GM23338 (cell line): ENCODE results near the gene OTUB2. TPM values are rescaled to one million over a fixed set of nuclear protein-coding genes. Genes with fewer than 3 reads are reported as not detected.

Experiments
- ATAC-seq: fragments of 200-7000 bp; cut with Tn5 transposase; 3 replicates; pipeline ENCODE4 v1.9.1; 2020
- DNase-seq: peaks from one replicate; pipeline ENCODE4 v3.0.0-alpha.2; 2015; ENCODE audit warnings: low spot score
- H2AFZ ChIP-seq: fragments of 200-600 bp; sonication (generic); 2 replicates; pipeline ENCODE4 v1.8.0; 2016; ENCODE audit warnings: antibody characterized with exemption, mild to moderate bottlenecking, moderate library complexity
- H3F3A ChIP-seq: fragments of 200-600 bp; sonication (generic); replicated peaks from 2 replicates; pipeline ENCODE4 v1.8.0; 2017; ENCODE audit warnings: antibody characterized with exemption, mixed run types, low read depth
- H3K27ac ChIP-seq: fragments of 200-600 bp; sonication (generic); 2 replicates; pipeline ENCODE4 v1.6.1; 2016; ENCODE audit warnings: low read depth
- H3K27me3 ChIP-seq: fragments of 200-600 bp; sonication (generic); 2 replicates; pipeline ENCODE4 v1.8.0; 2016; ENCODE audit warnings: mild to moderate bottlenecking, mixed run types, moderate library complexity; ENCODE audit not compliant: insufficient read depth
- H3K36me3 ChIP-seq: fragments of 200-600 bp; sonication (generic); 2 replicates; pipeline ENCODE4 v1.8.0; 2016; ENCODE audit warnings: mild to moderate bottlenecking; ENCODE audit not compliant: insufficient read depth
- H3K4me1 ChIP-seq: fragments of 200-600 bp; sonication (generic); 2 replicates; pipeline ENCODE4 v1.8.0; 2016; ENCODE audit warnings: mild to moderate bottlenecking, moderate library complexity; ENCODE audit not compliant: insufficient read depth
- H3K4me2 ChIP-seq: fragments of 200-600 bp; sonication (generic); 2 replicates; pipeline ENCODE4 v1.7.1; 2017; ENCODE audit warnings: mixed run types
- H3K4me3 ChIP-seq: fragments of 200-600 bp; sonication (generic); 2 replicates; pipeline ENCODE4 v1.6.1; 2016; ENCODE audit warnings: mixed run types
- H3K79me2 ChIP-seq: fragments of 200-600 bp; sonication (generic); replicated peaks from 2 replicates; pipeline ENCODE4 v1.8.0; 2017; ENCODE audit warnings: mild to moderate bottlenecking; ENCODE audit not compliant: insufficient read depth
- H3K9me2 ChIP-seq: fragments of 200-600 bp; sonication (generic); 2 replicates; pipeline ENCODE4 v1.8.0; 2017; ENCODE audit not compliant: insufficient read depth
- H4K20me1 ChIP-seq: fragments of 200-600 bp; sonication (generic); replicated peaks from 2 replicates; pipeline ENCODE4 v1.8.0; 2017; ENCODE audit warnings: mild to moderate bottlenecking; ENCODE audit not compliant: insufficient read depth
- H3K27ac Mint-ChIP-seq: 2 replicates; pipeline ENCODE4 v1.8.0; 2020; ENCODE audit warnings: inconsistent platforms, mild to moderate bottlenecking, moderate library complexity, mixed read lengths
- H3K27me3 Mint-ChIP-seq: 3 replicates; pipeline ENCODE4 v1.8.0; 2022; ENCODE audit warnings: low read depth, mild to moderate bottlenecking, moderate library complexity, mixed read lengths, inconsistent platforms; ENCODE audit not compliant: insufficient read depth, poor library complexity
- H3K36me3 Mint-ChIP-seq: 3 replicates; pipeline ENCODE4 v1.8.0; 2021; ENCODE audit warnings: low read depth, mild to moderate bottlenecking, inconsistent platforms, moderate library complexity, mixed read lengths
- H3K4me1 Mint-ChIP-seq: 3 replicates; pipeline ENCODE4 v1.8.0; 2020; ENCODE audit warnings: mild to moderate bottlenecking, inconsistent platforms, mixed read lengths
- H3K4me3 Mint-ChIP-seq: 3 replicates; pipeline ENCODE4 v1.8.0; 2021; ENCODE audit warnings: moderate library complexity, mild to moderate bottlenecking, inconsistent platforms, mixed read lengths
- H3K9me3 Mint-ChIP-seq: 3 replicates; pipeline ENCODE4 v1.8.0; 2020; ENCODE audit warnings: moderate library complexity, mild to moderate bottlenecking, inconsistent platforms, mixed read lengths
- CREB1 ChIP-seq: fragments of 250-450 bp; sonication (Bioruptor Pico); IDR thresholded peaks from 2 replicates; pipeline ENCODE4 v1.5.0; 2020; ENCODE audit warnings: low read depth, mild to moderate bottlenecking, moderate library complexity
- EZH2 ChIP-seq: fragments of 200-600 bp; sonication (generic); IDR thresholded peaks from one replicate; pipeline ENCODE4 v1.8.0; 2017; ENCODE audit warnings: antibody characterized with exemption, mild to moderate bottlenecking, low read depth; ENCODE audit not compliant: unreplicated experiment
- NANOG ChIP-seq: IDR thresholded peaks from 2 replicates; pipeline ENCODE4 v1.6.1; 2016; ENCODE audit warnings: antibody characterized with exemption, borderline replicate concordance
- POLR2AphosphoS5 ChIP-seq: IDR thresholded peaks from 2 replicates; pipeline ENCODE4 v1.6.1; 2016; ENCODE audit warnings: antibody characterized with exemption, low read depth
- ZNF114 ChIP-seq: fragments of 250-450 bp; sonication (Bioruptor Pico); IDR thresholded peaks from 2 replicates; pipeline ENCODE4 v1.5.0; 2020; ENCODE audit warnings: mild to moderate bottlenecking, moderate library complexity
- ZNF331 ChIP-seq: fragments of 250-450 bp; sonication (Bioruptor Pico); IDR thresholded peaks from 2 replicates; pipeline ENCODE4 v1.5.0; 2020; ENCODE audit warnings: low read depth, mild to moderate bottlenecking, moderate library complexity
- polyA plus RNA-seq: library from polyadenylated mRNA; unstranded; fragments of >200 nt; fragmentation: Nextera tagmentation; extraction: Ambion mirVana; gene quantifications from 2 replicates; pipeline ENCODE4 v1.2.1, GENCODE V29; 2016
- total RNA-seq: library from RNA; depleted of rRNA; stranded (reverse); fragments of >200 nt; shearing (Covaris generic); gene quantifications from 2 replicates; pipeline ENCODE4 v1.2.3, GENCODE V29; 2014
- TF ChIP-seq, protein P1 (sequence below): IDR thresholded peaks from one replicate; pipeline ENCODE4 v1.6.1; 2018; ENCODE audit warnings: antibody characterized with exemption; ENCODE audit not compliant: unreplicated experiment
- TF ChIP-seq, protein P2 (sequence below): IDR thresholded peaks from 2 replicates; pipeline ENCODE4 v1.6.1; 2016; ENCODE audit warnings: antibody characterized with exemption
- TF ChIP-seq, protein P3 (sequence below): fragments of 250-450 bp; sonication (Bioruptor Pico); IDR thresholded peaks from 2 replicates; pipeline ENCODE4 v1.5.0; 2020; ENCODE audit warnings: mild to moderate bottlenecking, moderate library complexity

OTUB2 gene
- total and polyA plus RNA-seq, 2 experiments from 2014 or later = 2.1 to 4.1 TPM

- no peaks in the 10 kb centered on the region for H3K36me3 ChIP-seq
- H3K4me3 Mint-ChIP-seq = no peak overlapping the region
These were observed 49.0 kb upstream of the OTUB2 start for GRCh38 chr14:93977171-93977570.

More at GRCh38 chr14:93977171-93977570, 49.0 kb upstream of the OTUB2 start:
- Histone ChIP-seq H3K27ac (no peak overlapping the region), H3K9me2 (no peaks in the 10 kb centered on the region), H3K4me2 (no peak overlapping the region), H3K4me1 (no peaks in the 10 kb centered on the region; the same call in 1 of the 2 replicates), H3F3A (no peaks in the 10 kb centered on the region), H2AFZ (no peak overlapping the region), H4K20me1 (no peaks in the 10 kb centered on the region), H3K4me3 (no peak overlapping the region), H3K27me3 (no peaks in the 10 kb centered on the region), H3K79me2 (no peaks in the 10 kb centered on the region)
- peaks cover 12% of the 10 kb centered on the region for H3K27me3 Mint-ChIP-seq
- H3K27ac Mint-ChIP-seq = no peak overlapping the region
- DNase-seq (no peak), ATAC-seq (no peak)
- no peaks in the 10 kb centered on the region for H3K9me3 Mint-ChIP-seq
- no peaks in the 10 kb centered on the region for H3K36me3 Mint-ChIP-seq
- H3K4me1 Mint-ChIP-seq = peaks cover 12% of the 10 kb centered on the region
- TF ChIP-seq, protein P1, sequence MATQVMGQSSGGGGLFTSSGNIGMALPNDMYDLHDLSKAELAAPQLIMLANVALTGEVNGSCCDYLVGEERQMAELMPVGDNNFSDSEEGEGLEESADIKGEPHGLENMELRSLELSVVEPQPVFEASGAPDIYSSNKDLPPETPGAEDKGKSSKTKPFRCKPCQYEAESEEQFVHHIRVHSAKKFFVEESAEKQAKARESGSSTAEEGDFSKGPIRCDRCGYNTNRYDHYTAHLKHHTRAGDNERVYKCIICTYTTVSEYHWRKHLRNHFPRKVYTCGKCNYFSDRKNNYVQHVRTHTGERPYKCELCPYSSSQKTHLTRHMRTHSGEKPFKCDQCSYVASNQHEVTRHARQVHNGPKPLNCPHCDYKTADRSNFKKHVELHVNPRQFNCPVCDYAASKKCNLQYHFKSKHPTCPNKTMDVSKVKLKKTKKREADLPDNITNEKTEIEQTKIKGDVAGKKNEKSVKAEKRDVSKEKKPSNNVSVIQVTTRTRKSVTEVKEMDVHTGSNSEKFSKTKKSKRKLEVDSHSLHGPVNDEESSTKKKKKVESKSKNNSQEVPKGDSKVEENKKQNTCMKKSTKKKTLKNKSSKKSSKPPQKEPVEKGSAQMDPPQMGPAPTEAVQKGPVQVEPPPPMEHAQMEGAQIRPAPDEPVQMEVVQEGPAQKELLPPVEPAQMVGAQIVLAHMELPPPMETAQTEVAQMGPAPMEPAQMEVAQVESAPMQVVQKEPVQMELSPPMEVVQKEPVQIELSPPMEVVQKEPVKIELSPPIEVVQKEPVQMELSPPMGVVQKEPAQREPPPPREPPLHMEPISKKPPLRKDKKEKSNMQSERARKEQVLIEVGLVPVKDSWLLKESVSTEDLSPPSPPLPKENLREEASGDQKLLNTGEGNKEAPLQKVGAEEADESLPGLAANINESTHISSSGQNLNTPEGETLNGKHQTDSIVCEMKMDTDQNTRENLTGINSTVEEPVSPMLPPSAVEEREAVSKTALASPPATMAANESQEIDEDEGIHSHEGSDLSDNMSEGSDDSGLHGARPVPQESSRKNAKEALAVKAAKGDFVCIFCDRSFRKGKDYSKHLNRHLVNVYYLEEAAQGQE = no peak
- TF ChIP-seq EZH2 (no peak), ZNF331 (CRISPR knock-in tag) (no peak), CREB1 (no peak), NANOG (no peak), POLR2AphosphoS5 (no peak), ZNF114 (CRISPR knock-in tag) (no peak)
- TF ChIP-seq, protein P2, sequence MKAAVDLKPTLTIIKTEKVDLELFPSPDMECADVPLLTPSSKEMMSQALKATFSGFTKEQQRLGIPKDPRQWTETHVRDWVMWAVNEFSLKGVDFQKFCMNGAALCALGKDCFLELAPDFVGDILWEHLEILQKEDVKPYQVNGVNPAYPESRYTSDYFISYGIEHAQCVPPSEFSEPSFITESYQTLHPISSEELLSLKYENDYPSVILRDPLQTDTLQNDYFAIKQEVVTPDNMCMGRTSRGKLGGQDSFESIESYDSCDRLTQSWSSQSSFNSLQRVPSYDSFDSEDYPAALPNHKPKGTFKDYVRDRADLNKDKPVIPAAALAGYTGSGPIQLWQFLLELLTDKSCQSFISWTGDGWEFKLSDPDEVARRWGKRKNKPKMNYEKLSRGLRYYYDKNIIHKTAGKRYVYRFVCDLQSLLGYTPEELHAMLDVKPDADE = no peak
- TF ChIP-seq, protein P3, sequence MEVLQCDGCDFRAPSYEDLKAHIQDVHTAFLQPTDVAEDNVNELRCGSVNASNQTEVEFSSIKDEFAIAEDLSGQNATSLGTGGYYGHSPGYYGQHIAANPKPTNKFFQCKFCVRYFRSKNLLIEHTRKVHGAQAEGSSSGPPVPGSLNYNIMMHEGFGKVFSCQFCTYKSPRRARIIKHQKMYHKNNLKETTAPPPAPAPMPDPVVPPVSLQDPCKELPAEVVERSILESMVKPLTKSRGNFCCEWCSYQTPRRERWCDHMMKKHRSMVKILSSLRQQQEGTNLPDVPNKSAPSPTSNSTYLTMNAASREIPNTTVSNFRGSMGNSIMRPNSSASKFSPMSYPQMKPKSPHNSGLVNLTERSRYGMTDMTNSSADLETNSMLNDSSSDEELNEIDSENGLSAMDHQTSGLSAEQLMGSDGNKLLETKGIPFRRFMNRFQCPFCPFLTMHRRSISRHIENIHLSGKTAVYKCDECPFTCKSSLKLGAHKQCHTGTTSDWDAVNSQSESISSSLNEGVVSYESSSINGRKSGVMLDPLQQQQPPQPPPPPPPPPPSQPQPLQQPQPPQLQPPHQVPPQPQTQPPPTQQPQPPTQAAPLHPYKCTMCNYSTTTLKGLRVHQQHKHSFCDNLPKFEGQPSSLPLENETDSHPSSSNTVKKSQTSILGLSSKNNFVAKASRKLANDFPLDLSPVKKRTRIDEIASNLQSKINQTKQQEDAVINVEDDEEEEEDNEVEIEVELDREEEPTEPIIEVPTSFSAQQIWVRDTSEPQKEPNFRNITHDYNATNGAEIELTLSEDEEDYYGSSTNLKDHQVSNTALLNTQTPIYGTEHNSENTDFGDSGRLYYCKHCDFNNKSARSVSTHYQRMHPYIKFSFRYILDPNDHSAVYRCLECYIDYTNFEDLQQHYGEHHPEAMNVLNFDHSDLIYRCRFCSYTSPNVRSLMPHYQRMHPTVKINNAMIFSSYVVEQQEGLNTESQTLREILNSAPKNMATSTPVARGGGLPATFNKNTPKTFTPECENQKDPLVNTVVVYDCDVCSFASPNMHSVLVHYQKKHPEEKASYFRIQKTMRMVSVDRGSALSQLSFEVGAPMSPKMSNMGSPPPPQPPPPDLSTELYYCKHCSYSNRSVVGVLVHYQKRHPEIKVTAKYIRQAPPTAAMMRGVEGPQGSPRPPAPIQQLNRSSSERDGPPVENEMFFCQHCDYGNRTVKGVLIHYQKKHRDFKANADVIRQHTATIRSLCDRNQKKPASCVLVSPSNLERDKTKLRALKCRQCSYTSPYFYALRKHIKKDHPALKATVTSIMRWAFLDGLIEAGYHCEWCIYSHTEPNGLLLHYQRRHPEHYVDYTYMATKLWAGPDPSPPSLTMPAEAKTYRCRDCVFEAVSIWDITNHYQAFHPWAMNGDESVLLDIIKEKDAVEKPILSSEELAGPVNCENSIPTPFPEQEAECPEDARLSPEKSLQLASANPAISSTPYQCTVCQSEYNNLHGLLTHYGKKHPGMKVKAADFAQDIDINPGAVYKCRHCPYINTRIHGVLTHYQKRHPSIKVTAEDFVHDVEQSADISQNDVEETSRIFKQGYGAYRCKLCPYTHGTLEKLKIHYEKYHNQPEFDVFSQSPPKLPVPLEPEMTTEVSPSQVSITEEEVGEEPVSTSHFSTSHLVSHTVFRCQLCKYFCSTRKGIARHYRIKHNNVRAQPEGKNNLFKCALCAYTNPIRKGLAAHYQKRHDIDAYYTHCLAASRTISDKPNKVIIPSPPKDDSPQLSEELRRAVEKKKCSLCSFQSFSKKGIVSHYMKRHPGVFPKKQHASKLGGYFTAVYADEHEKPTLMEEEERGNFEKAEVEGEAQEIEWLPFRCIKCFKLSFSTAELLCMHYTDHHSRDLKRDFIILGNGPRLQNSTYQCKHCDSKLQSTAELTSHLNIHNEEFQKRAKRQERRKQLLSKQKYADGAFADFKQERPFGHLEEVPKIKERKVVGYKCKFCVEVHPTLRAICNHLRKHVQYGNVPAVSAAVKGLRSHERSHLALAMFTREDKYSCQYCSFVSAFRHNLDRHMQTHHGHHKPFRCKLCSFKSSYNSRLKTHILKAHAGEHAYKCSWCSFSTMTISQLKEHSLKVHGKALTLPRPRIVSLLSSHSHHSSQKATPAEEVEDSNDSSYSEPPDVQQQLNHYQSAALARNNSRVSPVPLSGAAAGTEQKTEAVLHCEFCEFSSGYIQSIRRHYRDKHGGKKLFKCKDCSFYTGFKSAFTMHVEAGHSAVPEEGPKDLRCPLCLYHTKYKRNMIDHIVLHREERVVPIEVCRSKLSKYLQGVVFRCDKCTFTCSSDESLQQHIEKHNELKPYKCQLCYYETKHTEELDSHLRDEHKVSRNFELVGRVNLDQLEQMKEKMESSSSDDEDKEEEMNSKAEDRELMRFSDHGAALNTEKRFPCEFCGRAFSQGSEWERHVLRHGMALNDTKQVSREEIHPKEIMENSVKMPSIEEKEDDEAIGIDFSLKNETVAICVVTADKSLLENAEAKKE (CRISPR knock-in tag) = no peak
